Uterus (tissue), 4 donors: ENCODE measurements around the gene SCGB2B2. TPM values are rescaled to one million over a fixed set of nuclear protein-coding genes. Genes with fewer than 3 reads are reported as not detected.

Source experiments
- DNase-seq, 2 donors: peaks; one replicate each; pipeline ENCODE4 v3.0.0-alpha.2; 2019 to 2020
- H3K27ac ChIP-seq, 2 donors: fragments of 200-600 bp; sonication (generic); 1 replicate in 1 of 2; 2 replicates in 1 of 2; pipeline ENCODE4 v1.5.1; 2016 to 2018
- H3K27me3 ChIP-seq, 2 donors: fragments of 200-600 bp; sonication (generic); one replicate each; pipeline ENCODE4 v1.5.1; 2018 to 2019; ENCODE audit warnings: control low read depth in 1 of 2
- H3K36me3 ChIP-seq, 2 donors: fragments of 200-600 bp; sonication (generic); one replicate each; pipeline ENCODE4 v1.5.1; 2019; ENCODE audit warnings: control low read depth in 1 of 2
- H3K4me1 ChIP-seq, 2 donors: fragments of 200-600 bp; sonication (generic); one replicate each; pipeline ENCODE4 v1.5.1; 2018 to 2019; ENCODE audit warnings: control low read depth in 1 of 2
- H3K4me3 ChIP-seq, 2 donors: fragments of 200-600 bp; sonication (generic); 1 replicate in 1 of 2; 2 replicates in 1 of 2; pipeline ENCODE4 v1.5.1; 2018 to 2019; ENCODE audit warnings: mild to moderate bottlenecking in 1 of 2
- H3K9me3 ChIP-seq, 2 donors: fragments of 200-600 bp; sonication (generic); one replicate each; pipeline ENCODE4 v1.5.1; 2019; ENCODE audit warnings: control low read depth in 1 of 2
- CTCF ChIP-seq, 4 experiments: fragments of 200-600 bp in 2 of 4; fragments of 450-650 bp in 2 of 4; sonication (generic) in 2 of 4; IDR thresholded peaks; one replicate each; pipeline ENCODE4 v1.5.1; 2016 to 2019; ENCODE audit warnings: antibody characterized with exemption in 4 of 4, mild to moderate bottlenecking in 2 of 4, moderate library complexity in 1 of 4
- POLR2A ChIP-seq, 2 donors: fragments of 450-650 bp; IDR thresholded peaks; one replicate each; pipeline ENCODE4 v1.6.1; 2016; ENCODE audit warnings: antibody characterized with exemption in 2 of 2, mild to moderate bottlenecking in 1 of 2, moderate library complexity in 1 of 2
- intact Hi-C: fragments of 100-400 bp; cut with DNase I; formaldehyde crosslinking; loops from one replicate; pipeline ENCODE4 v1.15.1; 2023; ENCODE audit warnings: low total_unique reads
- total RNA-seq, 4 donors: library from RNA; depleted of rRNA in 3 of 4; stranded (reverse); fragments of >200 nt in 3 of 4; gene quantifications; one replicate each; pipeline versions ENCODE4 v1.1.0 to v1.2.4, GENCODE V29; 2014 to 2023
- donor health status: DM: yes; HTN: yes; CAD: no.

The SCGB2B2 gene
- total RNA-seq, 4 donors from 2014 or later = 0.98 TPM; not detected in 3

- intact Hi-C loops = no loop called here
- DNase-seq = no peak
- Histone ChIP-seq H3K27ac (peak overlapping the region; percentile 92 to 99), H3K36me3 (no peaks in the 10 kb centered on the region), H3K27me3 (no peaks in the 10 kb centered on the region), H3K9me3 (peaks cover 0 to 17% of the 10 kb centered on the region in 2 donors), H3K4me1 (no peaks in the 10 kb centered on the region), H3K4me3 (peak overlapping the region; percentile 79 to 93)
- TF ChIP-seq POLR2A (IDR thresholded peaks at IDR 0.05) = no peak
- no peak for TF ChIP-seq CTCF (IDR thresholded peaks at IDR 0.05)
Measured at GRCh38 chr19:34678085-34678412, 1.1 kb upstream of the SCGB2B2 start.

GRCh38 chr19:34677386-34678084 lies 576 bp upstream of the SCGB2B2 start, which contains the start of gene ZNF302:
TSS of gene ZNF302 (plus strand) at chr19:34677678. CDS start at chr19:34678805, 1,127 bp downstream.
- Histone ChIP-seq H3K9me3 (peaks cover 0 to 13% of the 10 kb centered on the region in 2 donors), H3K27me3 (no peaks in the 10 kb centered on the region), H3K4me3 (peak within 1 kb of the TSS; percentile 79 to 93), H3K4me1 (no peaks in the 10 kb centered on the region), H3K36me3 (no peaks in the 10 kb centered on the region), H3K27ac (peak within 1 kb of the TSS; percentile 92 to 99)
- intact Hi-C loops = no loop called here
- peak in 2 of 4 experiments; percentile 13 to 14 for TF ChIP-seq CTCF (IDR thresholded peaks at IDR 0.05)
- TF ChIP-seq POLR2A (IDR thresholded peaks at IDR 0.05) = peak; percentile 47 to 84
- peak; percentile 95 to 96 for DNase-seq

GRCh38 chr19:34675919-34676318 lies 1.0 kb downstream of the SCGB2B2 start:
- Histone ChIP-seq H3K4me3 (no peak overlapping the region), H3K27ac (no peak overlapping the region), H3K4me1 (no peaks in the 10 kb centered on the region), H3K36me3 (no peaks in the 10 kb centered on the region), H3K27me3 (no peaks in the 10 kb centered on the region), H3K9me3 (no peaks in the 10 kb centered on the region)
- TF ChIP-seq CTCF (IDR thresholded peaks at IDR 0.05) (no peak), POLR2A (IDR thresholded peaks at IDR 0.05) (no peak)
- no peak for DNase-seq
- intact Hi-C loops = no loop called here

- H3K9me3 ChIP-seq = no peaks in the 10 kb centered on the region
- no peaks in the 10 kb centered on the region for H3K4me1 ChIP-seq
- no peaks in the 10 kb centered on the region for H3K36me3 ChIP-seq
- DNase-seq = no peak
- TF ChIP-seq POLR2A (IDR thresholded peaks at IDR 0.05) (no peak), CTCF (IDR thresholded peaks at IDR 0.05) (no peak)
- H3K4me3 ChIP-seq = no peak overlapping the region
- H3K27me3 ChIP-seq = no peaks in the 10 kb centered on the region
- no peak overlapping the region for H3K27ac ChIP-seq
- intact Hi-C loops = no loop called here
Measured at GRCh38 chr19:34675250-34675649, 1.7 kb downstream of the SCGB2B2 start.

GRCh38 chr19:34673590-34673989 lies 3.4 kb downstream of the SCGB2B2 start:
- H3K9me3 ChIP-seq = no peaks in the 10 kb centered on the region
- no peaks in the 10 kb centered on the region for H3K27me3 ChIP-seq
- no peak for TF ChIP-seq CTCF (IDR thresholded peaks at IDR 0.05)
- no peak for TF ChIP-seq POLR2A (IDR thresholded peaks at IDR 0.05)
- intact Hi-C loops = no loop called here
- no peaks in the 10 kb centered on the region for H3K36me3 ChIP-seq
- H3K27ac ChIP-seq = no peak overlapping the region
- no peak for DNase-seq
- no peaks in the 10 kb centered on the region for H3K4me1 ChIP-seq
- H3K4me3 ChIP-seq = no peak overlapping the region
